ENCODE results near the gene MANF.

MANF gene

GRCh38 chr3:51371943-51372557, 13.0 kb upstream of the MANF start:
- no peak overlapping the region for H3K4me3 ChIP-seq (ENCODE audit: control insufficient read depth, low read depth, low read length)
- TF ChIP-seq CTCF (conservative IDR thresholded peaks at IDR 0.05; ENCODE audit: control insufficient read depth, insufficient read depth, low read depth, low read length), result peak; percentile 86
- DNase-seq (ENCODE audit: low read depth), result peak; percentile 79

DNA sequence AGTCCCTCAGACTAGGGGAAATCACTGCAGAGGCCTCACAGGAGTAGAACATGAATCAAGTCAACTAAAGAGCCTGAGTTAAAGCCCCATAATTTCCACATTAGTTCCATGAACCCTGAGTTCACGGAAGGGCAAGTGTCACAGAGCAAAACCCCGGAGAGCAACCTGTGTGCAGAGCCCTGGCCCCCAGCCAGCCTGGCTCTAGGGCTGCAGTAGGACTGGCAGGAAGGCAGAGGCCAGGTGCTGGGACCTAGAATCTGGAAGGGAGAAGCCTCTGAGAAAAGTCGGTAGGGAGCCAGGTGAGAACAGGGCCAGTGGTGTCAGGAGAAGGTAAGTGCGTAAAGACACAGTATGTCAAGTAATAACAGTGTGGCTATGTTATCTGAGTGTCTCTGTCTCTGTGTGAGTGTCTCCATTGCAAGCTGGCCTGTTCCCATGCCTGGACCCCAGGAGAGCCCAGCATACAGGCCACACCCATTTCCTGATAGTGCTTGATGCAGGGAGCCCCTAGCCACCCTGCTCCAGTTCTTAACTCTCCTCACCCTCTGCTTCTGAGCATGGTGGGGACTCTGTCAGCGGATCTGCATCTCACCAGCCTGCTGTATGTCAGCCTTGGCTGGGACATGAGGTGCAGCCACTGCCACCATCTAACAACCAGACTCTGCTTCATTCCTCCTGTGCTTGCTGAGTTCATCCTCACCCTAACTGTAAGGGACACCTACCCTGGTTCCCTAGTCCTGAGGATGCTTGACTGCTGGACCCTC, 11.3 kb upstream of the MANF start:
- TF ChIP-seq CTCF (conservative IDR thresholded peaks at IDR 0.05; ENCODE audit: control insufficient read depth, insufficient read depth, low read depth, low read length), result no peak
- H3K4me3 ChIP-seq (ENCODE audit: control insufficient read depth, low read depth, low read length), result no peak overlapping the region
- no peak for DNase-seq (ENCODE audit: low read depth)

DNA sequence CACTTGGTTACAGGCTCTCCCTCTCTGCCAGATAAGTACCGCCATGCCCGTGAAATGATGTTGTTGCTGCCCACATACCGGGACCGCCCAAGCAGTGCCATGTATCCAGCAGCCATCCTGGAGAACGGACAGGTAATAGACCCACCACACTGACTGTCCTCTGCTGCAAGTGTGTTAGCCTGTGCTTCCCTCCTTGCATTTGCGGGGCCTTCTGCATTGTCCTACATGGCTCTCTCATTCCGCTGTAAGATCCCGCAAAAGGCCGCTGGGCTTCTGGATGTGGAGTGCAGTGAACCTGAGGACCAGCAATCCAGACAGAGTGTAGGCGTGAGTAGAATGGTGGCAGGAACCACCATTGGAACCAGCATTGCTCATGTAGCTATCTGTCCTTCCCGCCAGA, 10.6 kb upstream of the MANF start:
- TF ChIP-seq CTCF (conservative IDR thresholded peaks at IDR 0.05; ENCODE audit: control insufficient read depth, insufficient read depth, low read depth, low read length), result no peak
- no peak overlapping the region for H3K4me3 ChIP-seq (ENCODE audit: control insufficient read depth, low read depth, low read length)
- DNase-seq (ENCODE audit: low read depth), result no peak

DNA sequence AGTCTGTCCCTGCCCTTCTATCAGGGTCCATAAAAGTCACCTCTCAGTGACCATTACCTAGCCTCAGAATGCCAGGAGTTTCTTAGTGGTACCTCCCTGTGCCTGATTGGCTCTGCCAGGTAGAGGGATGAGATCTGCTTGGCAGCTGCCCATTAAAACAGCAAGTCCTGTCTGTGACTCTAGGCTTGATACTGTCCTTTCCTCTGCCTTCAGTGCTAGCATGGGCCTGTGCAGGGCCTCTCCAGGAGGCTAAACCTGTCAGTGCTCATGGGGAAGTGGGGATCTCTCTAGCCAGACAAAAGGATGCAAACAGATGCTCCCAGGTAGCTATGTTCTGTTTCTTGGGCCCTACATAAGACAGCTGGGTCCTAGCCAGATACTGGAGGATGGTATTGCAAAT, 10.0 kb upstream of the MANF start:
- H3K4me3 ChIP-seq (ENCODE audit: control insufficient read depth, low read depth, low read length), result no peak overlapping the region
- DNase-seq (ENCODE audit: low read depth), result no peak
- no peak for TF ChIP-seq CTCF (conservative IDR thresholded peaks at IDR 0.05; ENCODE audit: control insufficient read depth, insufficient read depth, low read depth, low read length)

DNA sequence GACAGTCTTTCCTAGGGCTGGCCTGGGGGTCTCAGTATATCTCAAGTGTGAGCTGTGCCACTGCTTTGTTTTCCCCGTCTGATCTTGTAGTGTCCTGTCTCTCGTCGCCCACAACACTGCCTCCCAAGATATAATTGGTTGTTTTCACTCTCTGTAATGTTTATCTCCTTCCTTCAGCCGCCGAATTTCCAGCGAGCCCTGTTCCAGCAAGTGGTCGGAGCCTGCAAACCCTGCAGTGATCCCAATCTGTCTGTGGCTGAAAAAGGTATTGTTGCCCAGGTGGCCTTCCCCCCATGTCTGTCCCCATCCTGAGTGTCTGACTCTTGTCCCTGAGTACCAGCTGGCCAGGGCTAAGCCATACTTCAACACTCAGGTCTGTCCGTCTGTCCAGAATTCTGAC, 9.5 kb upstream of the MANF start:
- no peak for DNase-seq (ENCODE audit: low read depth)
- no peak overlapping the region for H3K4me3 ChIP-seq (ENCODE audit: control insufficient read depth, low read depth, low read length)
- TF ChIP-seq CTCF (conservative IDR thresholded peaks at IDR 0.05; ENCODE audit: control insufficient read depth, insufficient read depth, low read depth, low read length), result no peak

DNA sequence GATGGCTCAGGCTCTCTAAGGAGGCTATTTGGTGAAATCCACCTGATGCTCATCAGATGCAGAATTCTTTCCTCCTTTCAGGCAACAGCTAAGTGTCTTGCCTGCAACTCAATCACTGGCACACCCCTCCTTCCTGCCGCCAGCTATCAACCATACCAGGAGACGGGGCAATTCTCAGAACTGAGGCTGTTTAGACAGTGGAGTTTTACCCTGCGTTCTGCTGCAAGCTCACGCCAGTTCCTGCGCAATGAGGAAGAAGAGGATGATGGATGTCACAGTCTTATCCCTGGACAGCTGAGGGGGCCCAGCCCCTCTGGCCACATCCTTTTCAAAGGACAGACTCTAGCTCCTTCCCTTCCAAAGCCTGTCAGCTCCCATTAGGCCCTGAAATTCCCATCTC, 7.0 kb upstream of the MANF start:
- H3K4me3 ChIP-seq (ENCODE audit: control insufficient read depth, low read depth, low read length), result no peak overlapping the region
- no peak for TF ChIP-seq CTCF (conservative IDR thresholded peaks at IDR 0.05; ENCODE audit: control insufficient read depth, insufficient read depth, low read depth, low read length)
- DNase-seq (ENCODE audit: low read depth), result no peak

Data from fibroblast of mammary gland (primary cell).